T-helper 1 cell treated with Interleukin-12 subunit alpha and Interleukin-12 subunit beta and Interleukin-4 antibody, amounts not matched to agents 30 μg/mL and 1 μg/mL, for 36 hours (primary cell): ENCODE data around the gene ANXA5.

Source experiments
- H3K27ac Mint-ChIP-seq: one replicate; pipeline ENCODE4 v1.8.0; 2021; ENCODE audit warnings: mild to moderate bottlenecking, mixed read lengths
- H3K27me3 Mint-ChIP-seq: one replicate; pipeline ENCODE4 v1.8.0; 2021; ENCODE audit warnings: low read depth, mixed read lengths
- H3K36me3 Mint-ChIP-seq: one replicate; pipeline ENCODE4 v1.8.0; 2021; ENCODE audit warnings: low read depth, mixed read lengths
- H3K4me1 Mint-ChIP-seq: one replicate; pipeline ENCODE4 v1.8.0; 2021; ENCODE audit warnings: low read depth, mixed read lengths
- H3K4me3 Mint-ChIP-seq: one replicate; pipeline ENCODE4 v1.8.0; 2021; ENCODE audit warnings: mild to moderate bottlenecking, moderate library complexity, mixed read lengths
- H3K9me3 Mint-ChIP-seq: one replicate; pipeline ENCODE4 v1.8.0; 2021; ENCODE audit warnings: mixed read lengths

The ANXA5 gene

GRCh38 chr4:121701263-121701662 is 4.5 kb upstream of the ANXA5 start:
- no peak overlapping the region for H3K27ac Mint-ChIP-seq
- peaks cover 14% of the 10 kb centered on the region for H3K4me1 Mint-ChIP-seq
- H3K9me3 Mint-ChIP-seq: no peaks in the 10 kb centered on the region
- H3K4me3 Mint-ChIP-seq: no peak overlapping the region
- no peaks in the 10 kb centered on the region for H3K36me3 Mint-ChIP-seq
- peaks cover 49% of the 10 kb centered on the region for H3K27me3 Mint-ChIP-seq

- H3K4me1 Mint-ChIP-seq: peaks cover 21% of the 10 kb centered on the region
- H3K9me3 Mint-ChIP-seq: no peaks in the 10 kb centered on the region
- peaks cover 6% of the 10 kb centered on the region for H3K36me3 Mint-ChIP-seq
- H3K27me3 Mint-ChIP-seq: peaks cover 43% of the 10 kb centered on the region
- H3K27ac Mint-ChIP-seq: no peak overlapping the region
- H3K4me3 Mint-ChIP-seq: peak overlapping the region; percentile 30
These were observed 1.5 kb upstream of the ANXA5 start for GRCh38 chr4:121698236-121698671.

DNA sequence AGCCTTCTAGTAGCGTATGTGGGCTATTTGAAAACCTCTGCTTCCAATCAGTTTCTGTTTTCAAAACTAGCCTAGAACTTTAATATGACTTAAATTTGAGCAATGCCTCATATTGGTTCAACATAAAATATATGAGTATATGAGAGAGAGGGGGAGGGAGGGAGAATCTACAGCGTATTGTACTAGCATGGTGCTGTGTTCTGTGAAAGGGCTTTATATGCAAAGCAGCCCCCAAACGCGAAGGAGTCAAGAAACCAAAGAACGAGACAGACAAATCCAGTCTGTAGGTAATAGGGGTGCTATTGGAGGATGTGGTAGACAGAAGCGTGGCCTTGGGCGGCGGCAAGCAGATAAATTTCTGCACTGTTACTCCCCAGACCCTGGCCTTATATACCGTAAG is 784 bp upstream of the ANXA5 start:
- Mint-ChIP-seq H3K9me3 (no peaks in the 10 kb centered on the region), H3K4me1 (peaks cover 27% of the 10 kb centered on the region), H3K27ac (peak overlapping the region; percentile 79), H3K36me3 (peaks cover 13% of the 10 kb centered on the region), H3K4me3 (peak overlapping the region; percentile 83), H3K27me3 (peaks cover 43% of the 10 kb centered on the region)

GRCh38 chr4:121696170-121696580 is 605 bp downstream of the ANXA5 start:
- H3K36me3 Mint-ChIP-seq: peaks cover 22% of the 10 kb centered on the region
- peak overlapping the region; percentile 98 for H3K4me3 Mint-ChIP-seq
- H3K27ac Mint-ChIP-seq: peak overlapping the region; percentile 98
- peaks cover 36% of the 10 kb centered on the region for H3K4me1 Mint-ChIP-seq
- H3K9me3 Mint-ChIP-seq: no peaks in the 10 kb centered on the region
- peaks cover 35% of the 10 kb centered on the region for H3K27me3 Mint-ChIP-seq

DNA sequence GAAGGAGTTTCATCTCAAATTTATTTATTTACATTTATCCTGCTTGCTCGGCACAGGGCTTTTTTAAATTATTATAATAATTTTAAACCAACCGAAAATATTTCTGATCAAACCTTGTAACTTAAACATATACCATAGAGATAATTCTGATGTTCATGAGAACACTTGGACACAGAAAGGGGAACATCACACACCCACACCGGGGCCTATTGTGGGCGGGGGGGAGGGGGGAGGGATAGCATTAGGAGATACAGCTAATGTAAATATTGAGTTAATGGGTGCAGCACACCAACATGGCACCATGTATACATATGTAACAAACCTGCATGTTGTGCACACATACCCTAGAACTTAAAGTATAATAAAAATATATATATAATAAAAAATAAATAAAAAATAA is 2.9 kb downstream of the ANXA5 start:
- Mint-ChIP-seq H3K27me3 (peaks cover 13% of the 10 kb centered on the region), H3K9me3 (no peaks in the 10 kb centered on the region), H3K4me1 (peaks cover 40% of the 10 kb centered on the region), H3K4me3 (no peak overlapping the region), H3K36me3 (peaks cover 24% of the 10 kb centered on the region), H3K27ac (no peak overlapping the region)

- Mint-ChIP-seq H3K4me3 (no peak overlapping the region), H3K27ac (no peak overlapping the region), H3K27me3 (peaks cover 9% of the 10 kb centered on the region), H3K9me3 (no peaks in the 10 kb centered on the region), H3K4me1 (peaks cover 38% of the 10 kb centered on the region), H3K36me3 (peaks cover 24% of the 10 kb centered on the region)
These were observed 3.3 kb downstream of the ANXA5 start for GRCh38 chr4:121693450-121693849.

GRCh38 chr4:121692261-121692660 is 4.5 kb downstream of the ANXA5 start:
- H3K4me3 Mint-ChIP-seq: no peak overlapping the region
- H3K9me3 Mint-ChIP-seq: no peaks in the 10 kb centered on the region
- no peaks in the 10 kb centered on the region for H3K27me3 Mint-ChIP-seq
- H3K27ac Mint-ChIP-seq: no peak overlapping the region
- peaks cover 29% of the 10 kb centered on the region for H3K4me1 Mint-ChIP-seq
- peaks cover 26% of the 10 kb centered on the region for H3K36me3 Mint-ChIP-seq

DNA sequence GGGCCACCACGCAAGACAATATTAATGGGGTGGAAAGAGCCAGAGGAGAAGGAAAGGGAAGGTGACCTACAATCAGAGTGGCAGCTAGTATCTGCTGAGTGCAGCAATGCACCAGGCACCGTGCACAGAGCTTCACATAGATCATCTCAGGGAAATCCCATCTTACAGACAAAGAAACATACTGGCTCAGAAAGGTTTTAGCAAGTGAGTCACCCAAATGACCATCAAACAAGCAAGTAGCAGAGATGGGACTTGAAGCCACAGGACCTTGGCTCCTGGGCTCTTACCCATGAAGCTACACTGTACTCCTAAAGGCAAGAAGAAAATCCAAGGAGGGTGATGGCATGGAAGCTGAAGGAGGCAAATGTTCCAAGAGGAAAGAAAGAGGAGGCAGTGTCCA is 6.8 kb downstream of the ANXA5 start:
- no peak overlapping the region for H3K27ac Mint-ChIP-seq
- peaks cover 28% of the 10 kb centered on the region for H3K4me1 Mint-ChIP-seq
- H3K36me3 Mint-ChIP-seq: peaks cover 32% of the 10 kb centered on the region
- no peak overlapping the region for H3K4me3 Mint-ChIP-seq
- no peaks in the 10 kb centered on the region for H3K9me3 Mint-ChIP-seq
- no peaks in the 10 kb centered on the region for H3K27me3 Mint-ChIP-seq

DNA sequence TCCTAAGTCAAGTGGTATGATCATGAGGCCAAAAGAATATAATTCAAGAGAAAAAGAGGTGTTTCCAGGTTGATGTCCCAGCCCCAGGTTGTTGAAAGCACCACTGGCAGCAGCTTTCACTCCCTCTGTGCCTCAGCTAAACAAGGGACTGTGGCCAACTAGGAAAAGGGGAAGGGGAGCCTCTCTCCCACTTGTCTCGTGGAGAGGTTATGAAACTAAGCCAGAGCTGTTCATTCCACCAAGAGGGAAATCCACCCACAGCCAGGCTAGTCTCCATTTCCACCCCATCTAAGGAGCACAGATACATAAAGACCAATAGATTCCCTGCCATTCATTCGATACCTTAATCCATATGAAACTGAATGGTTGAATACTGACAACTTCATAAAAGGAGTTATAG is 8.1 kb downstream of the ANXA5 start:
- Mint-ChIP-seq H3K4me3 (no peak overlapping the region), H3K27ac (no peak overlapping the region), H3K36me3 (peaks cover 35% of the 10 kb centered on the region), H3K9me3 (no peaks in the 10 kb centered on the region), H3K27me3 (no peaks in the 10 kb centered on the region), H3K4me1 (peaks cover 26% of the 10 kb centered on the region)

DNA sequence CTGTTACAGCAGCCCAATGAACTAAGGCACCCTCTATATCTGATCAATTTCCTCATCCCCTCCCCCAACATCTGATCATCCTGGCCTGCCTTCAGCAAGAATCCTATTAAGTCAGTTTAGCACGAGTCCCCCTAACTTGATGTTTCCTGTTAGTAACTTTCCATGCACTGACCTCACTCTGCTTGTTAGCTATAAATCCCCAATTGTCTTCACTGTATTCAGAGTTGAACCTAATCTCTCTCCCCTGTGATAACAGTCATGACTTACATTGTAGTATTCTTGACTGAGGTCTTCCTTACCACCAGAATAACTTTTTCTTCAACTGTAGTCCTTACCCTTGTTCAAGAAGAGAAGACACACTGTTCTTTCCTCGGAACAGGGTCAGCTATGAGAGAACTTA is 8.5 kb downstream of the ANXA5 start:
- H3K27me3 Mint-ChIP-seq: no peaks in the 10 kb centered on the region
- H3K4me1 Mint-ChIP-seq: peaks cover 23% of the 10 kb centered on the region
- H3K9me3 Mint-ChIP-seq: no peaks in the 10 kb centered on the region
- H3K4me3 Mint-ChIP-seq: no peak overlapping the region
- H3K27ac Mint-ChIP-seq: no peak overlapping the region
- H3K36me3 Mint-ChIP-seq: peaks cover 36% of the 10 kb centered on the region

- no peak overlapping the region for H3K4me3 Mint-ChIP-seq
- peaks cover 27% of the 10 kb centered on the region for H3K36me3 Mint-ChIP-seq
- no peak overlapping the region for H3K27ac Mint-ChIP-seq
- H3K4me1 Mint-ChIP-seq: peaks cover 9% of the 10 kb centered on the region
- no peaks in the 10 kb centered on the region for H3K27me3 Mint-ChIP-seq
- no peaks in the 10 kb centered on the region for H3K9me3 Mint-ChIP-seq
These were observed 10.5 kb downstream of the ANXA5 start for GRCh38 chr4:121686255-121686654.

DNA sequence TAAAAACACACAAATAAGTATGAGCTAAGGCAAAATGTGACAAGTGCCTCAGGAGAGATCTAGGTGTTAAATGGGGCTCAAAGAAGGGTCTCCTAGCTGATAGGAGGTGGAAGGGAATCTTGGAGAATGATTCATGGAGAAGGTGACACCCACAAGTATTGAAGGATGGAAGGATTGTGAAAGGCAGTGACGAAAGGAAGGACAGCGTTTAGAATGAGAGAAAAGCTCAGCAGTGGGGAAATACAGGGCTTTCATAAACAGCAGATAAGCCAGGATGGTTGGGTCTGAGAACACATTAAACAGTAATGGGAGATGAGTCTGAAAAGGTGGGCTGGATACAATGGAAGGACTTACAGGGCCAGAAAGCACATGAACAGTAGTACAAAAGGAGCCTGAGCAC is 11.5 kb downstream of the ANXA5 start:
- Mint-ChIP-seq H3K4me3 (no peak overlapping the region), H3K27ac (no peak overlapping the region), H3K27me3 (no peaks in the 10 kb centered on the region), H3K4me1 (peaks cover 5% of the 10 kb centered on the region), H3K9me3 (no peaks in the 10 kb centered on the region), H3K36me3 (peaks cover 28% of the 10 kb centered on the region)

DNA sequence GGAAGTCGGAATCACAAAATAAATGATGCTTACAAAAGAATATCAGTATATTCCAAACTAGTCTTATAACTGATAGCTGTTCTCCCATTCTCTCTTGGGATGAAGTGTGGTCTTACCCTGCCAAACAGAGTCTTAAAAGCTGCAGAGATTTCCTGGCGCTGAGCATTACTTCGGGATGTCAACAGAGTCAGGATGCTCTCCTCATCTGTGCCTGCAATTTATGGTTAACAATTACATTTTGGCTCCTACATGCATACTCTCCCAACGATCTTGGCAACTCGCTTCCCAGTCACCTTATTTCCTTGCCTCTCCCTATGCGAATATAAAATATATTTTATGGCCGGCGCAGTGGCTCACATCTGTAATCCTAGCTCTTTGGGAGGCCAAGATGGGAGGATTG is 12.2 kb downstream of the ANXA5 start:
- Mint-ChIP-seq H3K27ac (no peak overlapping the region), H3K4me3 (no peak overlapping the region), H3K9me3 (no peaks in the 10 kb centered on the region), H3K27me3 (no peaks in the 10 kb centered on the region), H3K36me3 (peaks cover 35% of the 10 kb centered on the region), H3K4me1 (peaks cover 5% of the 10 kb centered on the region)

- Mint-ChIP-seq H3K4me3 (no peak overlapping the region), H3K4me1 (peaks cover 8% of the 10 kb centered on the region), H3K36me3 (peaks cover 40% of the 10 kb centered on the region), H3K27ac (no peak overlapping the region), H3K27me3 (no peaks in the 10 kb centered on the region), H3K9me3 (no peaks in the 10 kb centered on the region)
These were observed 12.8 kb downstream of the ANXA5 start for GRCh38 chr4:121684016-121684415.

GRCh38 chr4:121680571-121680970 is 16.2 kb downstream of the ANXA5 start:
- H3K4me3 Mint-ChIP-seq: no peak overlapping the region
- H3K9me3 Mint-ChIP-seq: no peaks in the 10 kb centered on the region
- peaks cover 8% of the 10 kb centered on the region for H3K4me1 Mint-ChIP-seq

DNA sequence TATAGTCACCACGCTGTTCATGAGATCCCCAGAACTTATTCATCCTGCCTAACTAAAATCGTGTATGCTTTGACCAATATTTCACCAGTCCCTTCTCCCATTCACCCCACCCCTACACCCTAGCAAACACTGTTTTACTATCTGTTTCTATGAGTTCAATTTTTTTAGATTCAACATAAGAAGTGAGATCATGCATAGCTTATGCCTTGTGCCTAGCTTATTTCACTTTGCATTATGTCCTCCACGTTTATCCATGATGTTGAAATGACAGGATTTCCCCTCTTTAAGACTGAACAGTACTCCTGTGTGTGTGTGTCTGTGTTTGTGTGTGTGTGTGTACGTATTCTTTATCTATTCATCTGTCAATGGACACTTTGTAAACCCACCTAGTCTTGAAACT is 16.8 kb downstream of the ANXA5 start:
- H3K27me3 Mint-ChIP-seq: no peaks in the 10 kb centered on the region
- no peaks in the 10 kb centered on the region for H3K9me3 Mint-ChIP-seq
- peaks cover 4% of the 10 kb centered on the region for H3K4me1 Mint-ChIP-seq
- H3K36me3 Mint-ChIP-seq: peaks cover 50% of the 10 kb centered on the region
- H3K4me3 Mint-ChIP-seq: no peak overlapping the region
- no peak overlapping the region for H3K27ac Mint-ChIP-seq

More at GRCh38 chr4:121680571-121680970, 16.2 kb downstream of the ANXA5 start:
- no peaks in the 10 kb centered on the region for H3K27me3 Mint-ChIP-seq
- no peak overlapping the region for H3K27ac Mint-ChIP-seq
- H3K36me3 Mint-ChIP-seq: peaks cover 56% of the 10 kb centered on the region
